AG20443 (cell line): ENCODE results near the gene KLHDC7A.
"Not testable (repeated sequence)": the region's sequence is repeated elsewhere in the genome, so short reads cannot be mapped to it uniquely, and the experiment has no call there.

Experiments used
- DNase-seq: peaks from one replicate; pipeline ENCODE4 v3.0.0; 2012; ENCODE audit warnings: low spot score, mixed read lengths

The KLHDC7A gene

GRCh38 chr1:18480315-18481189 is at the start of gene KLHDC7A:
TSS of gene KLHDC7A (plus strand) at chr1:18480930. CDS start at chr1:18480982, 52 bp downstream.
- DNase-seq: no peak

- no peak for DNase-seq
These were observed 46.7 kb upstream of the KLHDC7A start for GRCh38 chr1:18434041-18434440.

- no peak for DNase-seq
These were observed 40.1 kb upstream of the KLHDC7A start for GRCh38 chr1:18440385-18441226.

- no peak for DNase-seq
These were observed 36.9 kb upstream of the KLHDC7A start for GRCh38 chr1:18443587-18444520.

GRCh38 chr1:18444563-18444962 is 36.2 kb upstream of the KLHDC7A start:
- DNase-seq: no peak

GRCh38 chr1:18446751-18447150 is 34.0 kb upstream of the KLHDC7A start:
- DNase-seq: no peak

GRCh38 chr1:18447509-18448220 is 33.1 kb upstream of the KLHDC7A start:
- DNase-seq: no peak

GRCh38 chr1:18448889-18449288 is 31.8 kb upstream of the KLHDC7A start:
- no peak for DNase-seq

- DNase-seq: no peak
These were observed 28.2 kb upstream of the KLHDC7A start for GRCh38 chr1:18452550-18452949.

GRCh38 chr1:18458133-18459092 is 22.3 kb upstream of the KLHDC7A start:
- DNase-seq: no peak

- DNase-seq: no peak
These were observed 19.1 kb upstream of the KLHDC7A start for GRCh38 chr1:18461656-18462055.

- not testable (repeated sequence) for DNase-seq
These were observed 18.2 kb upstream of the KLHDC7A start for GRCh38 chr1:18462517-18462916.

- DNase-seq: no peak
These were observed 17.7 kb upstream of the KLHDC7A start for GRCh38 chr1:18463063-18463462.

GRCh38 chr1:18463984-18464664 is 16.6 kb upstream of the KLHDC7A start:
- DNase-seq: no peak

GRCh38 chr1:18464665-18465050 is 16.1 kb upstream of the KLHDC7A start:
- no peak for DNase-seq

GRCh38 chr1:18466676-18467075 is 14.1 kb upstream of the KLHDC7A start:
- no peak for DNase-seq

- no peak for DNase-seq
These were observed 12.2 kb upstream of the KLHDC7A start for GRCh38 chr1:18468570-18468969.

GRCh38 chr1:18469514-18469913 is 11.2 kb upstream of the KLHDC7A start:
- DNase-seq: no peak

GRCh38 chr1:18470671-18471355 is 9.9 kb upstream of the KLHDC7A start:
- DNase-seq: no peak
